Epithelial cell of proximal tubule (primary cell): Measurements from ENCODE around the gene EIF3L. TPM values are rescaled to one million over a fixed set of nuclear protein-coding genes. Genes with fewer than 3 reads are reported as not detected.
"Not testable (repeated sequence)": the region's sequence is repeated elsewhere in the genome, so short reads cannot be mapped to it uniquely, and the experiment has no call there.

ENCODE experiments used
- DNase-seq: peaks from one replicate; pipeline ENCODE4 v3.0.0-alpha.2; 2011; ENCODE audit warnings: low read depth
- H3K4me3 ChIP-seq: 2 replicates; pipeline ENCODE4 v1.5.1; 2011; ENCODE audit warnings: low read depth, mild to moderate bottlenecking, low read length
- total RNA-seq: library from RNA; depleted of rRNA; stranded (reverse); fragments of >200 nt; gene quantifications from 2 replicates; pipeline ENCODE4 v1.2.3, GENCODE V29; 2015
- TF ChIP-seq, protein P1 (sequence below): conservative IDR thresholded peaks from 2 replicates; pipeline ENCODE4 v1.5.1; 2012; ENCODE audit warnings: low read depth, mild to moderate bottlenecking, low read length

EIF3L gene
- total RNA-seq, result 333 and 418 TPM in 2 replicates

DNA sequence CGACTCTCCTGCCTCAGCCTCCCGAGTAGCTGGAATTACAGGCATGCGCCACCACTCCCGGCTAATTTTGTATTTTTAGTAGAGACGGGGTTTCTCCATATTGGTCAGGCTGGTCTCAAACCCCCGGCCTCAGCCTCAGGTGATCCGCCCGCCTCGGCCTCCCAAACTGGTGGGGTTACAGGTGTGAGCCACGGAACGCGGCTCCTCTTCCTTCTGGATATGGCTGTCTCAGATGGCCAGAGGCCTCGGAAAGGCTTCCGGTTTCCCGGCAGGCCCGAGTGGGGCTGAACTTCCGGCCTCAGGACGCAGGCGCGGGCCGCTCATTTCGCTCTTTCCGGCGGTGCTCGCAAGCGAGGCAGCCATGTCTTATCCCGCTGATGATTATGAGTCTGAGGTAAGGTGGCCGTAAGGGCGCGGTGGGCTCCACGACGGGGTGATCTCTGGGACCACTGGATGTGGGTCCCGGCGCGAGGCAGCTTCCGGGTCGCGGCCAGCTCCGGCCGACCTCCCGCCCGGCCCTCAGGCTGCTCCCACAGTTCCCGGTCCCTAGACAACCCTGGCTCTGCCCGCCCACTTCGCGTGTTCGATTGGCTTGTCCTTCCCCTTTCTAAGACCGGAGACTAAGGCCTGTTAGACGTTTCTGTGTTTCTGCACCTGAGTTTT is at the start of gene EIF3L:
TSS of gene EIF3L (plus strand) at position 331 of the 663 bp plus-strand sequence. CDS start at position 362, 31 bp downstream.
- TF ChIP-seq, protein P1, sequence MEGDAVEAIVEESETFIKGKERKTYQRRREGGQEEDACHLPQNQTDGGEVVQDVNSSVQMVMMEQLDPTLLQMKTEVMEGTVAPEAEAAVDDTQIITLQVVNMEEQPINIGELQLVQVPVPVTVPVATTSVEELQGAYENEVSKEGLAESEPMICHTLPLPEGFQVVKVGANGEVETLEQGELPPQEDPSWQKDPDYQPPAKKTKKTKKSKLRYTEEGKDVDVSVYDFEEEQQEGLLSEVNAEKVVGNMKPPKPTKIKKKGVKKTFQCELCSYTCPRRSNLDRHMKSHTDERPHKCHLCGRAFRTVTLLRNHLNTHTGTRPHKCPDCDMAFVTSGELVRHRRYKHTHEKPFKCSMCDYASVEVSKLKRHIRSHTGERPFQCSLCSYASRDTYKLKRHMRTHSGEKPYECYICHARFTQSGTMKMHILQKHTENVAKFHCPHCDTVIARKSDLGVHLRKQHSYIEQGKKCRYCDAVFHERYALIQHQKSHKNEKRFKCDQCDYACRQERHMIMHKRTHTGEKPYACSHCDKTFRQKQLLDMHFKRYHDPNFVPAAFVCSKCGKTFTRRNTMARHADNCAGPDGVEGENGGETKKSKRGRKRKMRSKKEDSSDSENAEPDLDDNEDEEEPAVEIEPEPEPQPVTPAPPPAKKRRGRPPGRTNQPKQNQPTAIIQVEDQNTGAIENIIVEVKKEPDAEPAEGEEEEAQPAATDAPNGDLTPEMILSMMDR, result no peak
- DNase-seq, result peak; percentile 46
- H3K4me3 ChIP-seq, result peak within 1 kb of the TSS; percentile 99

DNA sequence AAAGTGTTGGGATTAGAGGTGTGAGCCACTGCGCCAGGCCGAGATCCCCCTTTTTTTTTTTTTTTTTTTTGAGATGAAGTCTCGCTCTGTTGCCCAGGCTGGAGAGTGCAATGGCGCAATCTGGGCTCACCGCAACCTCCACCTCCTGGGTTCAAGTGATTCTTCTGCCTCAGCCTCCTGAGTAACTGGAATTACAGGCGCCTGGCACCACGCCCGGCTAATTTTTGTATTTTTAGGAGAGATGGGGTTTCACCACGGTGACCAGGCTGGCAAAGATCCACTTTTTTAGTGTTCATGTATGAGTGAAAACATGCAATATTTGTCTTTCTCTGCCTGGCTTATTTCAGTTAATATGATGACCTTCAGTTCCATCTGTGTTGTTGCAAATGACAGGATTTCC is 49.2 kb upstream of the EIF3L start:
- not testable (repeated sequence) for H3K4me3 ChIP-seq, DNase-seq

DNA sequence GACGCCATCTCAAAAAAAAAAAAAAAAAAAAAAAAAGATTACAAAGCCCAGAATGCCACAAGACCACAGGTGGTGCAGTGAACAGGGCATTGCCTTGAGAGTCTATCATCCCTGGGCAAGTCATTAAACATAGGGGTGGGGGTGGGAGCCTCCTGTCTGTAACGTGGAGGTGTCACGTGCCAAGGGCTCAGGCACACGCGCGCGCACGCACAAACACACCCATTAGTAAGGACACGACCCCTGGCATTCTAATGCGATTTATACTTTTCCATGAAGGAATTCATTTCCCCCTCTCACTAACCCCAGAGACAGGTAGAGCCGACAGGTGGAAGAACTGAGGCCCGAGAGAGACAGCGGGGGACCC is 47.3 kb upstream of the EIF3L start:
- H3K4me3 ChIP-seq, result peak overlapping the region; percentile 80
- DNase-seq, result no peak
- TF ChIP-seq, protein P1, result no peak

DNA sequence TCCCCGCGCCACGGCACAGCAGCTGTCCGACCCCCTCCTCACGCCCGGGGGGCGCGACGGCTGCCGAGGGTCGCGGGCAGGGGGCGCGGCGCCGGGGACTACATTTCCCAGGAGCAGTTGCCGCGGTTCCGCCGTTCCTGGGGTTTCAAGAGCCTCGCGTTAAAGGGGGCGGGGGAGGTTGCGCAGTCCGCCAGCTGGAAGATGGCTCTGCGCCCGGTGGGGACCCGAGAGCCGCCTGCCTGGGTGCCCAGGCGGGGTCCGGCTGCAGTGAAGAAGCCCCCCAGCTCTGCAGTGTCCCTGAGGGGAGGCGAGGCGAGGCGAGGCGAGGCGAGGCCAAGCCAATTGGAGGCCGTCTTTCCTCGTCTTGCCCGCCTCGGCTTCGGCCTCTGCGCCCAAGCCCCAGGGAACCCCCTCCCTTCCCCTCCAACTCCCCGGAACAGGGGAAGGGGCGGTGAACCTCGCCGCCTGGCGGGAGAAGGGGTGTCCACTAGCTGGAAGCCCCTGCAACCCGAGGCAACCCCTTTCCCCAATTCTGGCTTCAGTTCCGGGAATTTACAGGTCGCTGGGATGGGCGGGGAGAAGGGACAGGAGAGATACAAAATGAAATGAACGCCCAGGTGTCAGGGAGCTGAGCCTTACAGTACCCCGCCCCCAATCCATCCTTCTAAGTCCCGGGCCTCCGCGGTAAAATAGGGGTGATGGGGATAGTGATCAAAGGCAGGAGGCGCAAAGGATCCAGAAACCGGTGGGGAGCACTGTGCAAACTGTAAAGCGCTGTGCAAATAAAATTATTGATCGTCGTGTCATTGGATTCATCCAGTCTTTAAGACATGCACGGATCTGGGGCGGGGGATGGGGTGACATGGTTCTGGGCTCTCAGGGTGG is 46.7 kb upstream of the EIF3L start:
- H3K4me3 ChIP-seq, result peak overlapping the region; percentile 80
- DNase-seq, result no peak
- TF ChIP-seq, protein P1, result no peak

DNA sequence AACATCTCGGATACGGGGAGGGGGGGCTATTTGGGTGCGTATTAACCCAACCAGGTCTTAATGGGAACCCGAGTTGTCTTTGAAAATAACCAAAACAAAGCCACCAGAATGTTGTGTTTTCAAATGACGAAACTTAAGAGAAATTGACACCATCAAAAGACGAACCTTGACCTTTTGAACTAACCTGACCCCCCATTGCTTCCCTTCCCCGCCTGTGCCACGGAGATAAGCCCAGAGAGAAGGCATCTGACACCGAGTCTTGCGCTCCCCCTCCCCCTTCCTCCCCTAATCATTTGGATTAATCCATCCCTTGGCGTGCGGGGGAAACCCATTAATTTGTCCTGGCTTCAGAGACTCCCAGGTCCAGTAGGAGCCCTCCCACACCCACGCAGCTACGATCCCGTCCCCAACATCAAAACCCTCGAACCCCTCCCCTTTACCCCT is 46.0 kb upstream of the EIF3L start:
- DNase-seq, result no peak
- peak overlapping the region; percentile 80 for H3K4me3 ChIP-seq
- TF ChIP-seq, protein P1, result no peak

DNA sequence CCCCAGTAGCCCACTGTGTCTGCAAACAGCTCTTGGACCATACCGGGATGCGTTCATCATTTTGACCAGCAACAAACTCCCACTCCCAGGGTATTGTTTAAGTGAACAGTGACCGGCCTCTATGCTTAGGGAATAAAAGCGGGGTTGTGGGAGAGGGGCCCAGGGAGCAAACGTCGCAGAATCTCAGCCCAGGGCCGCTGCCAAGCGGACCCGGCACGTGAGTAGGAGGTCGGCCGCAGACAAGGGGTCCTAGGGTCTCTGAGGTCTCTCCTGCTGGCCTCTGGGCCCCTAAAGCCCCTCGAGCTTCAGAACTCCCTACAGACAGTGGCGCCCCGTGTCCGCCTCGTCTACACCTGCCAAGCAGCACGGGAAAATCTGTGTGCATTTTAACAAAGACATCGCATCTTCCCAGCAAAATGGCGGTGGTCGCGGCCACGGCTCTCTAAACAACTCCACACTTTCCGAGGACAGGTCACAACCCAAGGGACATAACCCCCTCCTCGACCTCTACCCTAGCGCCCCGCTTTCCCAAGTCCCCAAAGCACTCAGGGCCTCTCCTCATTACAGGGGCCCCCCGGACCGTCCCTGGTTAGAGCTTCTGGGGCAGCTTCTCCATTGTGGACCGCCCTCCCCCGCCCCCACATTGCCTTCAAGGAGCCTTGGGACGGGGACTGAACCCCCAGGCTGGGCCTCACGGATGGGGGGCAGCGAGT is 45.4 kb upstream of the EIF3L start:
- no peak overlapping the region for H3K4me3 ChIP-seq
- TF ChIP-seq, protein P1, result no peak
- no peak for DNase-seq

DNA sequence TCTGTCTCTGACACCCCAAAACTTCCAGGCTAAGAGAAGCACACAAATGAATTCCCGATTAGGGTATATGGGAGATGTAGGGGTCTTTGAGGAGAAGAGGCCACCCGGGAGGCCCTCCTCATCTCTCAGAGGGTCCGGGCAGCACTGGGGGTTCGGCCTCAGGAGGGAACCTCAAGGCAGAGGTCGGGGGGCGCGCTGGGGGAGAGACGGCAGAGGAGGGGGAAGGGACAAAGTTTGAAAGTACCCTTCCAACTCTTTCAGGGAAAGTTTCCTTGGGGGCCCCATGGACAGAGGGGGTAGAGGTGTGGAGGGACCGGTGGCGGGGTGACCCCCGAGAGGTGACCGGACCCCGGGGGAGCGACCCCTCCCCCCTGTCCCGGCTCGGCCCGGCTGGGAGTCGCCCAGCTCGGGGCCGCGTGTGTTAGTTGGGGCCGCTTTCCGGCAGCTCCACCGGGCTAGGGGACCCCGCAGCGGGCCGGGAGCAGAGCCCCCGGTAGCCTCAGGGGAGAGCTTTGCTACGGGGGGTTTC is 44.8 kb upstream of the EIF3L start:
- H3K4me3 ChIP-seq, result peak overlapping the region; percentile 81
- TF ChIP-seq, protein P1, result no peak
- DNase-seq, result no peak
